ENCODE data around the gene NPIPA1.

NPIPA1 gene

DNA sequence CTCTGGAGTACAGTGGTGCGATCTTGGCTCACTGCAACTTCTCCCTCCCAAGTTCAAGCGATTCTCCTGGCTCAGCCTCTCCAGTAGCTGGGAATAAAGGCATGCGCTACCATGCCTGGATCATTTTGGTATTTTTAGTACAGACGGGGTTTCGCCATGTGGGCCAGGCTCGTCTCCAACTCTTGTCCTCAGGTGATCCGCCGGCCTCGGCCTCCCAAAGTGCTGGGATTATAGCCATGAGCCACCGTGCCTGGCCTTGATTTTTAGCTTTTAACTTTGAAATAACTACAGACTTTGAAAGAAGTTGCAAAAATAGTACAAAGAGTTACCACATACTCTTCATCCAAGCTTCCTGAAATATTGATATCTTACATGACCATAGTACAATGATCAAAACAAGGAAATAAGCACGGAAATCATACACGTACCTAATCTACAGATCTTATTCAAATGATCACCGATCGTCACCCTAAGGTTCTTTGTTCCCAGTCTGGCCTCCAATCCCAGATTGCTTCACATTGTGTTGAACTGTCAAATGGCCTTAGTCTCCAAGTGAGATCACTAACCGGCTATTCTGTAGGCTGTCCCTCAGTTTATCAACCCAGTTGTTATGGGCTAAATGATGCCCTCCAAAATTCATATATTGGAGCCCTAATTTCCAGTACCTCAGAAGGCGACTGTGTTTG lies 18.4 kb downstream of the NPIPA1 start:
- Mint-ChIP-seq H3K27ac (peak overlapping the region; percentile 44), H3K27me3 (ENCODE audit: low read depth, poor library complexity) (peaks cover 5% of the 10 kb centered on the region), H3K4me3 (no peak overlapping the region), H3K9me3 (peaks cover 4% of the 10 kb centered on the region), H3K36me3 (ENCODE audit: low read depth) (no peaks in the 10 kb centered on the region), H3K4me1 (no peaks in the 10 kb centered on the region)
- DNase-seq, result no peak
- TF ChIP-seq, protein P1, sequence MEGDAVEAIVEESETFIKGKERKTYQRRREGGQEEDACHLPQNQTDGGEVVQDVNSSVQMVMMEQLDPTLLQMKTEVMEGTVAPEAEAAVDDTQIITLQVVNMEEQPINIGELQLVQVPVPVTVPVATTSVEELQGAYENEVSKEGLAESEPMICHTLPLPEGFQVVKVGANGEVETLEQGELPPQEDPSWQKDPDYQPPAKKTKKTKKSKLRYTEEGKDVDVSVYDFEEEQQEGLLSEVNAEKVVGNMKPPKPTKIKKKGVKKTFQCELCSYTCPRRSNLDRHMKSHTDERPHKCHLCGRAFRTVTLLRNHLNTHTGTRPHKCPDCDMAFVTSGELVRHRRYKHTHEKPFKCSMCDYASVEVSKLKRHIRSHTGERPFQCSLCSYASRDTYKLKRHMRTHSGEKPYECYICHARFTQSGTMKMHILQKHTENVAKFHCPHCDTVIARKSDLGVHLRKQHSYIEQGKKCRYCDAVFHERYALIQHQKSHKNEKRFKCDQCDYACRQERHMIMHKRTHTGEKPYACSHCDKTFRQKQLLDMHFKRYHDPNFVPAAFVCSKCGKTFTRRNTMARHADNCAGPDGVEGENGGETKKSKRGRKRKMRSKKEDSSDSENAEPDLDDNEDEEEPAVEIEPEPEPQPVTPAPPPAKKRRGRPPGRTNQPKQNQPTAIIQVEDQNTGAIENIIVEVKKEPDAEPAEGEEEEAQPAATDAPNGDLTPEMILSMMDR (IDR thresholded peaks at IDR 0.05), result no peak

DNA sequence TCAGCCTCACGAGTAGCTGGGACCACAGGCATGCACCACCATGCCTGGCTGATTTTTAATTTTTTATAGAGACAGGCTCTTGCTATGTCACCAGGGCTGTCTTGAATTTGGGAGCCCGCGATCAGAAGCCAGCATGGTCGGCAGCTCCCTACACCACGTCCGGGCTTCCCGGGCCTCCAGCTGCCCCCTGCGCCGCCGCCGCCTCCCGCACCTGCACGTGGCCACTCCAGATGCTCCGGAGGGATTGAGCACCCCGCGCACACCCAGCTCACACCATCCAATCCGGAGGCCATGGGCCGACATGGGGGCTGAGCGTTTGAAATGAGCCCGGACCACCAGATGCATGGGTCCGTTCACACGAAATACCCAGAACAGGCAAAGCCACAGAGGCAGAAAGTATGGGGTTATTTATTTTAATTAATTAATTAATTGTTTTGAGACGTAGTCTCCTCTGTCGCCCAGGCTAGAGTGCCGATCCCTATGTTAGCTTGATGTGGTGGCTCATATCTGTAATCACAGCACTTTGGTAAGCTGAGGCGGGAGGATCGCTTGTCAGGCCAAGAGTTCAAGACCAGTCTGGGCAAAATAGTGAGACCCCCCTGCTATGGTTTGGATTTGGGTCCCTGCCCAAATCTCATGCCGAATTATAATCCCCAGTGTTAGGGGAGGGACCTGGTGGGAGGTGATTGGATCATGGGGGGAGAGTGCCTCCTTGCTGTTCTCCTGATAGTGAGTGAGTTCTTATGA lies 20.5 kb downstream of the NPIPA1 start:
- Mint-ChIP-seq H3K36me3 (ENCODE audit: low read depth) (no peaks in the 10 kb centered on the region), H3K27me3 (ENCODE audit: low read depth, poor library complexity) (peaks cover 17% of the 10 kb centered on the region), H3K27ac (no peak overlapping the region), H3K4me1 (no peaks in the 10 kb centered on the region), H3K4me3 (no peak overlapping the region), H3K9me3 (peaks cover 6% of the 10 kb centered on the region)
- TF ChIP-seq, protein P1 (IDR thresholded peaks at IDR 0.05), result no peak
- no peak for DNase-seq

DNA sequence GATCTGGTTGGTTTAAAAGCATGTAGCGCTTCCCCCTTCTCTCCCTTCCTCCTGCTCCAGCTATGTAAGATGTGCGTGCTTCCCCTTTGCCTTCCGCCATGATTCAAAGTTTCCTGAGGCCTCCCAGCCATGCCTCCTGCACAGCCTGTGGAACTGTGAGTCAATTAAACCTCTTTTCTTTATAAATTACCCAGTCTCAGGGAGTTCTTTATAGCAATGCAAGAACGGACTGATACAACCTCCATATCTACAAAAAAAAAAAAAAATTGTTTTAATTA lies 21.0 kb downstream of the NPIPA1 start:
- Mint-ChIP-seq H3K4me3 (no peak overlapping the region), H3K27ac (no peak overlapping the region), H3K36me3 (ENCODE audit: low read depth) (no peaks in the 10 kb centered on the region), H3K9me3 (peaks cover 11% of the 10 kb centered on the region), H3K4me1 (no peaks in the 10 kb centered on the region), H3K27me3 (ENCODE audit: low read depth, poor library complexity) (peaks cover 20% of the 10 kb centered on the region)
- DNase-seq, result no peak
- TF ChIP-seq, protein P1 (IDR thresholded peaks at IDR 0.05), result no peak

DNA sequence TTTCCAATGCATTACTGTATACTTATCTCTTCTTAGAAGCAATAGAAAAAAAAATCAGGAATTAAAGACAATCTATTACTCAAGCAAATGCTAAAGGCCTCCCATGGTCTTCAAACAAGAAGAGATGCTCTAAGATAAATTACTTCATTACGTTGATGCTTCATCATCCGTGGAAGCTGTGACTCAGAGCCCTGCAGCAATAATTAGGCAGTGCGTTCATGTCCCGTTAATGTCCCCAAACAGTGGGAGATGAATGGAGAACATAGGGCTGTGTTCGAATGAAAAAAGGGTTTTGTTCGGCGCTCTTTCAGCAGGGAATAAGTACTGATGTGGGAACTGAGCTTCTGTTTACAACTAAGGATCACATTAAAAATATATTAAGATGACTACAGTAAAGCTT lies 21.7 kb downstream of the NPIPA1 start:
- Mint-ChIP-seq H3K4me1 (no peaks in the 10 kb centered on the region), H3K27me3 (ENCODE audit: low read depth, poor library complexity) (peaks cover 25% of the 10 kb centered on the region), H3K9me3 (peaks cover 15% of the 10 kb centered on the region), H3K36me3 (ENCODE audit: low read depth) (no peaks in the 10 kb centered on the region), H3K4me3 (no peak overlapping the region), H3K27ac (no peak overlapping the region)
- DNase-seq, result no peak
- TF ChIP-seq, protein P1 (IDR thresholded peaks at IDR 0.05), result no peak

DNA sequence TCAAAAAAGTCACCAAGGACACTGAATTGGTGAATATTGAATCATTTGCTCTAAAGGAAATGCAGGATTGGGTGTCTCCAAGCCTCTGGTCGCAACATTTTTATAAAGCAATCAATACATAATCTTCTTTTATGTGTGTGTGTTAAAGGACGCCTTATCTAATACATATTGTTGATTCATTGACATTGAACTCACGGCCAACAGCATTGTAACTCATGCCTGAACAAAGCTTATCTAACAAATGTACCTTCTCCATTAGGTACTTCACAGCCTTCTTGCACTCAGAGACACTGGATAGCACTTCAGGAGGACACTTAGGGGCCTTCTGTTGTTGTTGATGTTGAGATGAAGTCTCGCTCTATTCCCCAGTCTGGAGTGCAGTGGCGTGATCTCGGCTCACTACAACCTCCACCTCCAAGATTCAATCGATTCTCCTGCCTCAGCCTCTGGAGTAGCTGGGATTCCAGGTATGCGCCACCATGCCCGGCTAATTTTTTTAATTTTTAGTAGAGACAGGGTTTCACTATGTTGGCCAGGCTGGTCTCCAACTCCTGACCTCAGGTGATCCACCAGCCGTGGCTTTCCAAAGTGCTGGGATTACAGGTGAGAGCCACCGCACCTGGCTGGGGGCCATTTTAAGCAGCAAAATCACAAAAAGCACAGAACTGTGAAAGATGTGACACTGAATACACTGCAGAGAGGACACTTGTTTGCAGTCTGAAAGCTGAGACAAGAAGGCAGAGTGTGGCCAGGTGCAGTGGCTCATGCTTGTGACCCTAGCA lies 24.4 kb downstream of the NPIPA1 start:
- H3K4me3 Mint-ChIP-seq, result no peak overlapping the region
- H3K27ac Mint-ChIP-seq, result no peak overlapping the region
- DNase-seq, result no peak
- TF ChIP-seq, protein P1 (IDR thresholded peaks at IDR 0.05), result no peak
- peaks cover 30% of the 10 kb centered on the region for H3K27me3 Mint-ChIP-seq (ENCODE audit: low read depth, poor library complexity)
- no peaks in the 10 kb centered on the region for H3K4me1 Mint-ChIP-seq
- H3K9me3 Mint-ChIP-seq, result peaks cover 15% of the 10 kb centered on the region
- H3K36me3 Mint-ChIP-seq (ENCODE audit: low read depth), result no peaks in the 10 kb centered on the region

Data from nephron progenitor cell (in vitro differentiated cells).